SHP77 (cell line): ENCODE results near the gene FHOD3.
"Not testable (repeated sequence)": the region's sequence is repeated elsewhere in the genome, so short reads cannot be mapped to it uniquely, and the experiment has no call there.

Experiments
- DNase-seq, 2 experiments: peaks; one replicate each; lab custom pipeline; 2025; lab: John Stamatoyannopoulos, UW

Gene FHOD3

DNA sequence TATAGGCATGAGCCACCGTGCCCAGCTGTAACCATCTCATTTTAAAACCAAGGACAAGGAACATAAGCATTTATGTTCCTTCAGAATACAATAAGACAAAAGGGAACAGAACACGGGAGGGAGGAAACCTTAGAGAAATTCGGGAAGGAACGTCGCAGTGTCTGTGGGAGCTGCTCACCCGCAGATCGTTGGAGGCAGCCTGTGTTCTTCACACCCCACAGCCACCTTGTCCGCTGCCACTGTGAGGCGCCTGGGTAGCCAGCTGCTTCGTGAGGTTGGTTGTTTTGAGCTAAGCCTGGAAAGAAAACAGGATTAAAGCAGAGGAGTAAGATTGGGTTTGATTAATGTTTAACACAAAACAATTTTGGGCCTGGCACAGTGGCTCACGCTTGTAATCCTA lies 250.0 kb downstream of the FHOD3 start:
- DNase-seq, result no peak

DNA sequence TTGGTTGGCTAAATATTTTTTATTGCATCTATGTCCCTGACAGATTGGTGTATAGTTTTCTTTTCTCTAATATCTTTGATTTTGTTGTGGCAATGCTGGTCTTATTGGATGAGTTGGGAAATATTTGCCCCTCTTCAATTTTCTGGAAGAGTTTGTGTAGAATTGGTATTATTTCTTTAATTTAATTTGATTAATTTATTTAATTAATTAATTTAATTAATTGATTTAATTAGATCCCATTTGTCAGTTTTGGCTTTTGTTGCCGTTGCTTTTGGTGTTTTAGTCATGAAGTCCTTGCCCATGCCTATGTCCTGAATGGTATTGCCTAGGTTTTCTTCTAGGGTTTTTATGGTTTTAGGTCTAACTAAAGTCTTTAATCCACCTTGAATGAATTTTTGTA lies 253.8 kb downstream of the FHOD3 start:
- DNase-seq, result not testable (repeated sequence)

DNA sequence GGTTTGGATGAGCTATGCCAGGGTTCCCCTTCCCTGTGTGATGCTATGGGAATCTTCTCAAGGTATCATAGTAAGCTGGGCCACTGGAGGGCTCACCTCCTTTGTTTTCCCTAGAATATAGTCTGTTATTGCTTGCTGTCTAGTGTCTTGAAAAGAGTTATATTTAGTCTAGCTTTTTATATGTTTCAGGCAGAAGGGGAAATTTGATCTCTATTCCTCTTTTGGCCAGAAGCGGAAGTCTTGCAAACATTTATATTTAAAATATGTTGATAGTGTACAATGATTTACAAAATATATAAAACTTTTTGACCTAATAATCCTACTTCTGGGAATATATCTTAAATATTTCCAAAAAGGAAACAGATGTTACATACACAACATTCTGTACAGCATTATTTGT lies 260.7 kb downstream of the FHOD3 start:
- DNase-seq, result no peak

DNA sequence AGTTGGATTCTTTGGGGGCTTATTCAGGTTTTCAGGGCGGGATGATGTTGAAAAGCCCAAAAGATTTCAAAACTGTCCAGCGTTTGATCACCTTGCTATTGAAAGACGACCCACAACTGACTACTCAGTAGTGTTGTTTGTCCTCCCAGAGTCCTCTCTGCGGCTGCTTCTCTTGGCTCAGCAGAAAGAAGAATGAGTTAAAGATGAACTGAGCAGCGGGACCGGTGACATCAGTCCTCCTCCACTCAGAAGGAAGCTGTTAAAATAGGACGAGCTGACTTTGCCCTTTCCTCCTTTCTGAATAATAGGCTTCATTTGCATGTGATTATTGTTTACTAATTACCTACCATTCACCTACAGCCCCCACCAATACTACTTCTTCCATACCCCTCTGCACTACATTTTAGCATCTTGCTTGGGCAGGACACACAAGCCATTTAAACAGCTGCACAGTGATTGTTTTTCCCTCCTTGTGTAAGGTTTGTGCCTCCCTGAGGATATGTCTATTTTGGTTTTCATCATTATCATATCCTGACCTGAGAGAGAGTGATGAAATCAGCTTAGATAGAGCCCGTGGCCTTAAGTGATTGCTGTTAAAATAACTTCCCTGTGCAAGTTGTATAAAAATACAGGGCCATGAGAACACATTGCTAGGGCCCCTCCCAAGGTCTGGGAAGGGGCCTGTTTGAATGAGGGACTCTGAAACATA lies 261.8 kb downstream of the FHOD3 start:
- DNase-seq, result no peak

DNA sequence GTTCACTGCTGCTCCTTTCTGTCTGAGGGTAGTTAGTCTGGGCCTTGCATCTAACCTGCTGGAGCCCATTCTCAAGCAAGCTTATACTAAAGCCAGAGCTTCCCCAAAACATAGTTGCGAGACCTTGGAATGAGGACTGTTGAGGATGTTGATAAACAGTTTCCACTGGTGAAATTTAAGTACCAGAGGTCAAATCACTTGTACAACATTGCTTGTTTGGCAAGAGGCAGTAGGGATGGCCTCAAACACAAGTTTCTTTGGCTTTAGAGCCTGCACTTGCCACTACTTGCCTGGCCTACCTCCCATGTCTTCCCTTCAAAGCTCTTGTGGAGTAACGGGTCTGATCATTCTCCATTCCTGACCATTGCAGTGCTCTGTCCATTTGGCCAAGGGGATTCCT lies 262.7 kb downstream of the FHOD3 start:
- DNase-seq, result no peak

DNA sequence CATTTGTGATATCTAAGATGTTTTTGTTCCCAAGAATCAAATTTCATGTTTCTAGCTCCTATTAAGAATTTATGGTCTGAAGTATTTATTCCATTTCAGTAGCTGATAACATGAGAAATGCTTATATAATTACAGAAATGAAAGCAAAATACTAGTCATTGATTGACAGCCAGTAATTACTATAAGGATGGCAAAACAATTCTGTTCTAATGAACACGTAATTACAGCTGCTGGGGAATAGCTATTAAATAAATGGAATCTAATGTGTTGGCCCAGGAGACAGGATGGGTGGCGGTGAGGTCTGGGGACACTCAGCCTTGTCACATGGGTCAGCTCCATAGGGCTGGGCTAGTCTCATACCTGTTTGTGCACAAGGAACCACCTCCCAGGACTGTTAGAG lies 263.5 kb downstream of the FHOD3 start:
- no peak for DNase-seq

DNA sequence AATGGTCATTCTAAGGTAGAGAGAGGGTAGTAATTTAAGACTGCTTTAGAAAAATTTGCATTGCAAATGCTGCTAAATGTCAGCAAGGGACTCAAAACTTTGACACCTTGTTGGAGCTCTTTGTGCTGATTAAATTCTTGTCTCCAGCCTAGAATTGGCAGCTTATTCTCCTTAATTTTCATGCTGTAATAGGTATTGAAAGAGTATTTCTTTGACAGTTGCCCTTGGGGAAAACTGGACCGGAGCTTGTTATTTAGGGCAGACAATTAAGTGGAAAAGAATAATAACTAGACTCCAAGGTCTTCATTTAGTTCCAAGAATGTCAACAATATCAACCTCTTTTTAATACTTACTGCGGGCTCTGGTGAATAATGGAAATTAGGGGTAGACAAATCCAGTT lies 267.3 kb downstream of the FHOD3 start:
- no peak for DNase-seq

DNA sequence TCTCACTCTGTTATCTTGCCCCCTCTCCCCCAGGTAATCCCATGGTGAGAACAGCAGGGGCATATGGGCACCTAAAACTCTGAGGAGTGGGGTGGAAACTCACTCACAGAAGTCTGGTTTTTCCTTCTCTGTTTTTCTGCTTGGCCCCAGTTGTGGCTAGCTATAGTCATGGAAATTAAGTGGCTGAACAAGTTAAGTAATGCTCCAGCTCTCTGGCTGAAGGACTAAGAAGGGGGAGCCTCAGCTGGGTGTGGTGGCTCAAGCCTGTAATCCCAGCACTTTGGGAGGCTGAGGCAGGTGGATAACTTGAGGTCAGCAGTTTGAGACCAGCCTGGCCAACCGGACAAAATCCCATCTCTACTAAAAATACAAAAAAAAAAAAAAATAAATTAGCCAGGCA lies 270.3 kb downstream of the FHOD3 start:
- DNase-seq, result no peak

DNA sequence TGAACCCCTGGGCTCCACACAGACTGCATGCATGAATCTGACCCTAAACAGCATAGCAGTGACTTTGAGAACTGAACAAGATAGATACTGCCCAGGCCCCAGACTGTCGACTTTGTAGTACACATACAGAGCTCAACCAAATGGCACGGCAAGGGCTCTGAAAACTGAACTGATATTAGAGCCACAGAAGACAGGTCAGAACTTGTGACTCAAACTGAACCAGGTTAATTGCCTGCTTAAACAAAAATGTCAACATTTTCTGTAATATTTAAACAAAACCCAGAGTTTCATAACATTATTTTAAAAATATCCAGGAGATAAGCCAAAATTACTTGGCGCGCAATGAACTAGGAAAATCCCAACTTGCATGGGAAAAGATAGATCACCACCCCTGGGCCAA lies 271.0 kb downstream of the FHOD3 start:
- no peak for DNase-seq

DNA sequence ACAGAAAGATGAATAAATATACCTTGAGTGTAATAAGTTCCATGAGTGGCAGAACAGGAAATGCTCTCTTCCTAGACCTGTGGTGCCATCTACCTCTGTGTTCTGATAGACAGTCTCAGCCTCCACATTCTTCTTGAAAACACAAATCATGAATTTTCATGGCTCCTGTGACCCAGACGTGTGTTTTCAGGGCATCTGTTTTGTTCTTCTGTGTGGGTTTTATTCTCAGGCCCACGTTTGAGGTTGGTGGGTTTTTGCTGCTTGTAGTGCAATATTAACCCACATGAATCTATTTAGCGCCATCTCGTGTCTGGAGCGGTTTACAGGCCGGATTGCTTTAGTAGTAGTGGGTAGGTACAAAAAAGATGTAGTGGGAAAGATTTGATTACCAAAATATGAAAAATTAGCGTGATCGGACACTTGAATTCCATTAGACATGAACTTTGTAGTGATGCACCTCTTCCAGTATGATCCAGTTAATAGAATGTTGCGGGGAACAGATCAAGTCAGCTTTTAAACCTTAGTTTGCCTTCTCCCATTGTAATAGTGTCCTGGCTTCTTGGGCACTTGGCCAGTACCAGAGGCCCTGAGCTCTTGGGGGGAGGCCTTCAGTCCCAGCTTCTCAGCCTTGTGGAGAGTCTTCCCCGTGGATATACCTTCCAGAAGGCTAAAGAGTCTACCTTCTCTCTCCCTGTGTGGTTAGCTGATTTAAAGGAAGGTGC lies 274.8 kb downstream of the FHOD3 start:
- peak; percentile 31 to 44 for DNase-seq

DNA sequence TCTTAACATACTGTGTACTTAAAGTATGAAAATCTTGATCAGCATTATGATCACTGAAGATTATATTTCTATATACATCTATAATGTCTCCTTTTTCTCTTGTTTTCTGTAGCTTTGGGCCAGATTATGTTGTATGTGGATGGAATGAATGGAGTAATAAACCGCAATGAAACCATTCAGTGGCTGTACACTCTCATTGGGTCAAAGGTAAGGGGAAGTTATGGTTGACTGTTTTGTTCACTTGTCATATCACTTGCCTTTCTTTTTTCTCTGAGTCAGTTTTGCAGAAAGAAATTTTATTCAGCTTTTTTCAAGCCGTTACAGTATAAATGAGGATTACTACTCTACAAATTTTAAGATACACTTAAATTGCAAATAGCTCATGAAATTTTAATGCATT lies 278.8 kb downstream of the FHOD3 start:
- no peak for DNase-seq

DNA sequence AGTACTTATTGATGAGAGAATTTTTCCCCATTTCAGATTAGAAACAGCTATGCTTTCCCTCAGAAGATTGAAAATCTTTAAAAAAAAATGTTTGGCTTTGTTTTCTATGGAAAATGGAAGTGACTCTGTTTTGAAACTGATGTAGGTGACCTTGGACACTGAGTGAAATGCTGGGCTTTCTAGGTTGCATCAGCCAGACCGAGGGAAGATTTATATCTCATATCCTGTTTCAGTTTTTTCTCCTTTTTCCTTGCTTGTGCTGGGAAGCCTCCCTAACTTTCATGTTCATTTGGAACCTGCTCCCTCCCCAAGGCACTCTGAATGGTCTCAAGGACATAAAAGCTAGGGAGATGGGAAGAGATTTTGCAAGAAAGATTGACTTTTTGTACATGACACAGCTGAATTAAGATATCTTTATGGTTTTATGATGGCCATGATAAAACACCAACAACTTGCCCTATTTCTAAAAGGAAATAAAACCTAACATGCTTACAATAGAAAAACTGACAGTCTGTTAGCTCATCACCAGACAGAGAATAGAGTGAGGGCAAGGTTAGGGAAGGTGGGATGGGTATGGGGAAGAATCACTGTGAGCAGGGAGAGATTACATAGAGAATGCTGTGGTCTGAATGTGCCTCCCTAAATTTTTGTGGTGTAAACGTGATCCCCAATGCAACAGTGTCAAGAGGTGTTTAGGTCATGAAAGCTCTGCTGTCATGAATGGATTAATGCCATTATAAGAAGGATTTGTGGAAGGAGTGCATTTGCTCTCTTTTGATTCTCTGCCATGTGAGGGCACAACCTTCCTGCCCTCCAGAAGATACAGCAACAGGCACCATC lies 281.6 kb downstream of the FHOD3 start:
- DNase-seq, result no peak

DNA sequence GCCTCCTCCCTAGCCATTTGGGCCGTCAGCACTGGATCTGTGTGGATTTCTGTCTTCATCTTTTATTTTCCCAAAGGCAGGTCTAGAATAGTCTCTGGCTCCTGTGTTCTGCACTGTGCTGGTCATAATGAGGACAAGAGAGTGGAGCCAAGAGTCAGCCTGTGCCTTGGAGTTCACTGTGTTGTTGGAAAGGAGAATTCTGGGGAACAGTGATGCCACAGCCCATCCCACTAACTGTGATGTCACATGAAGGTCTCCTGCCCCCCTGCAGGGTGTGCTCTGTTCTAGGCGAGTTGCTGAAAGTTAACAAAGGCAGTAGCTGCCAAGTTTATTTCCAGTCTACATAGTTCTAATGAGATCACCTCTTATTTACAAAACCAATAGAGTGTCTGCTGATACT lies 282.8 kb downstream of the FHOD3 start:
- no peak for DNase-seq

DNA sequence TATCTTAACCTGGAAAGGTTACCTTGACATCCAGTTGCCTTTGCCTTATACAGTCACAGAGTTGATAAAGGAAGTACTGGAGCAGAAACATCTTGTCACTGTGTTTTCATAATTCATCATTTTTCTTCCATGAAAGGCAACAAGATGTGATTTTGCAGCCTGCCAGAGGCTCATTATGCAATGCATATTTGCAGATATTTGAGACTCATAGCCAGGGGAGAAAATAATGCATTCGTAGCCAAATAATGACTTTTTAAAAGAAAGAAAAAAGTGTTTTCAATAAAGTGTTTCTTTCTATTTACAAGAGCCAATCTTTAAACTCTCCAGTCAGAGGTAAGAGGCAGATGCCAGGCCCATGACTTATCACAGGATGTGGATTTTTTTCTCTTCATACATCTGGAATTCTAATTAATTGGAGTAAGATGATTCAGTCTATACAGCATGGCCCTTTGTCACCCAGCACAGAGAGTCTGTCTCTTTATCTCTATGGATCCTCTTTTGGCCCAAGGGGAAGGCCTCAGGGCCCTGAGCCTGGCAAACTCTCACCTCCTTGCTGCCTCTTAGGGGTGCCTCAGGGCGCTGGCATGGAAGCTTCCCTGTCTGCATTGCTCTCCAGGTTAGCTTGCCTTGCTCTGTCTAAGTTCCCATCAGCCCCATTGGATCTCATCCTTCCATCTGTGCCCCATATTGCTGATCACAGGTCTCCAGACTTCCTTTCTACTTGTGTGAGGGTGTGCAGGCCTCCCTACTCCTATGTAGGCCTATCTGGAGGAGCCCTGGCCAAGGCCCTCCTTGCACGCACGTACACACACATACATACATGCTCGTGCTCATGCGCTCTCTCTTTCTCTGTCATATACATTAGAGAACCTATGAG lies 283.6 kb downstream of the FHOD3 start:
- no peak for DNase-seq

DNA sequence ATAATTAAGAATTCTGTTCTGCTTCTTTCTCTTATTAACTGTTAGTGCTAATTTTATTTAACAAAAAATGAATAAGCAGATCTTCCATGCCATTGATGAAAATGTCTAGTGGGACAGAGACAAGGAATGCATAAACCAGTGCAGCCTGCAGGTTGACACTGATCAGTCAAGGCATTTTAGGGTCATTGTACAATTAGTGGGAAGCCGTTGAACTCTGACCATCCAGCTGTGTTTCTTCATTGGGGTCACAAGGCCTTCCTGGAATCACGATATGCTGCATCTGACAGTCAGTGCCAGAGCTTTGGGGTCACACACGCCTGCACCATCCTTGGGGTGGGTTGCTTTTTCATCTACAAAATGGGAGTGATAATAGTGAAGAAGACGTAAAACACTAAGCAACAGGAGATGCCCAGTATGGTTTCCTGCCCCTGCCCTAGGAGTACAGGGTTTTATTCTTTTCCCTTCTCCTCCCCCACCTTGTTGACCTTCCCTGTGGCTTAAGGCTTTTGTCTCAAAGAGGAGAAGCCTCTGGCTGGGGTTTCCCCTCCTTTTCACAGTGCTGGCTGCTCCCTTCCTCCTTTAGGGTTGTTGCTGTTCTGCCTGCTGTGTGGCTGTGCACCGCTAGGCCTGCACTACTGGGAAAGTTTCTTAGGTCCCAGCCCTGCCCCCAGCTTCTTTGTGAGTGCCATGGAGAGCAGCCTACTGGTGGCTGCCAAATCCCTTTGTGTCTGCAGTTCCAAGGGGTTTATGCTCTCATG lies 285.7 kb downstream of the FHOD3 start:
- no peak for DNase-seq

DNA sequence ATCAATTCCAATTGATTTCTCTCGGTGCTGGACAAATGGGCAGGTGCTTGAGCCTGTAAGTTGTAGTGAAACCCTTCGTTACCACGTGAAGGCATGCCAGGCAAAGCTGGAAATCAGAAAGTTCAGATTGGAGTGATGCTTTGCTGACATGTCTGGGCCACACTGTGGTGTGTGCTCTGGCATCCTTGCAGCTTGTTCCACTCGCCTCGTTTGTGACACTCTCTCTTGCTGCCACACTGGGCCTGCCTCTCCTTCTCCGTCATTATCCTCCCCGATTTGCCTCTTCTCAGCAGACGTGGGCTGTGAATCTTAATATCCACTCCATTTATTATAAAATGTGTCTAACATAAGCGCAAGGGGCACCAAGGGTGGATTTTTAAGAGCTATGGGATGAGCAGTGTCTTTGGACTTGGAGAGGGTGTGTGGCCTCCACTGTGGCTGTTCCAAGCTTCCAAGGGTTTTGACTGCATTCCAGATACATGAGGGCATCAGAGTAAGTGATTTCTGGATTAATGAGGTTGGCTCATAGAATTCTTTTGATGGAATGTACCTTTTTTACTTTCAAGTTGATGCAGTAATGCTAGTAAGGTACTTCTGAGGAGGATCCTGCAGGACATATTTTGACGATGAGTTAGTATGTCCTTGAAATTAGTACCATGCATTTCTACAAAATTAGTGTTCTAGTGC lies 292.5 kb downstream of the FHOD3 start:
- DNase-seq, result no peak

DNA sequence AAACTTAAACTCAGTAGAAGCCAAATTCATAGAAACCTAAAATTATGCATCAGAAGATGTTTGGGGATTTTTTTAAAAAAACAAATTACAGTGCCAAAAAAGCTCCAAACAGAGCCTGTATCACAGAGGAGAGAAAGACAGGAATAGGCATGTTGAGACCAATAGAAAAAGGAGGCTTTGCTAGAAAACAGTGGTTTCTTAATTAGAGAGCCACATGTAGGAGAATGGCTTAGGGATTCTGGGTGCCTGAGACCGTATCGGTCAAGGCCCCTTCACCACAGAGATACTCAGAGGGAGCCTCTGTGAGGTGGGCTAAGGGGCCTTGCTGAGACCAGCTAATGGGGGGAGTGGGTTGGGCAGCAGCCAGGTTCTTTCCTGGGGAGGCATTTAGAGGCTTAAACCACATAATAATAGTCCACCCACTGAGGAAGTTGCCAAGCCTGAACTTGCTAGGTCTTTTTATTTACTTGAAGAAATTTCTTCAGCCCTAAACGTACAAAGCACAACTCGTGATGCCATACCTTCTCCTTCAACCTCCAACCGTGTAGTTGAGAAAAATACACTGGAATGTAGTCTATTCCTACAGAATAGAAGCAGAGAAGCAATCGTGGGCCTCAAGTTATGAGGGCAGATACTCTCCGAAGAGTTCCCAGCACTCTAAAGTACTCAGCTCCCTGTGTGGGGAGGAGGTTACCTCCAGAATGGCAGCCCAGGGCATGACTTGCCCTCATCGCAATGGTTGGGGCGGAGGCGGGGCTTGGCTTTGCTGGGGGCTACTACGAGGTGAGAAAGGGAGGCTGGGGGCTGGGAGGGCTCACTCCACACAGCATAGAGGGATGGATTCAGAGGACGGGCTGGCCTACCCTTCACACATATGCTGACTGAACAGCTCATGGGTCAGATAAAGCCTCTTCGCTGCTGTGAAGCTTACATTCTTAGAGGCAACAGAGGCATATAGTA lies 293.4 kb downstream of the FHOD3 start:
- DNase-seq, result no peak

DNA sequence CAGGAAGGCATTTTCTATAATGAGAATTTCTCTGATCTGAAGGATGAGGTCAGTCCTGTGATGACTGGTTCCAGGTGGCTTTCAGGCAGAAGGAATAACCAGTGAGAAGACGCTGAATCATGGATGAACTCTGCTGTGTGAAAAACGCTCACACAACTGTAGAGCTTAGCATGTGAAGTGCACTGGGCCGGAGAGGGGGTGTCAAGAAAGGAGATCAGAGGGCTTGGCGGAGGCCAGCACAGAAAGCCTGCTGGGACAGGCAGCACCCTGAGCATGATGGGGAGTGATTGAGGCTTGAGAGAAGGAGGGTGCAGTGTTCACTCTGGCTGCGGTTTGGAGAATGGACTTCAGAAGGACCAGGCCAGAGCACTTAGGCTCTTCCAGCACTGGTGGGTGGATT lies 294.8 kb downstream of the FHOD3 start:
- DNase-seq, result no peak

DNA sequence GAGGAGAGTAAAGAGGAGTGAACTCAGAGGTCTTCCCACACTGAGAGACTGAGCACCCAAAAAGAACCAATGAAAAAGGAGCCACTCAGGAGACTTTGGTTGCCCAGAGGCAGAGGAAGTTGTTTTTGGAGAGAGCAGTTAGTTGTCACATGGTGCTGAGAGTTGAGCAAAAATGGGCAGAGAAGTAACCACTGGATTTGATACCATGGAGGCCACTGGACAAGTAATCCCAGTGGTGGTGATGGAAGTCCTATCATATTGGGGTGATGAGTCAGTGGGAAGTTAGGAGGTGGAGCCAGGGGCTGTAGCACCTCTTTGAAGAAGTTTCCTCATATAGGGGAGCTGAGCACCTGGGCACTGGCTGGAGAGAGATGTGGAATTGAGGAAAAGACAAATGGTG lies 295.5 kb downstream of the FHOD3 start:
- DNase-seq, result no peak
